Transverse colon (tissue), 4 donors: ENCODE data around the gene SLC4A5.

Source experiments
- CTCF ChIP-seq, 5 experiments: fragments of 200-600 bp in 3 of 5; fragments of 450-650 bp in 2 of 5; sonication (generic) in 3 of 5; IDR thresholded peaks; 1 replicate in 2 of 5; 2 replicates in 3 of 5; pipeline ENCODE4 v1.5.1; 2016 to 2017; ENCODE audit warnings: antibody characterized with exemption in 5 of 5, inconsistent platforms in 3 of 5, mild to moderate bottlenecking in 2 of 5, moderate library complexity in 1 of 5
- EP300 ChIP-seq: sonication (generic); formaldehyde crosslinking; IDR thresholded peaks from one replicate; pipeline ENCODE4 v1.6.1; 2017; ENCODE audit warnings: antibody characterized with exemption, low read depth
- POLR2A ChIP-seq: fragments of 450-650 bp; IDR thresholded peaks from one replicate; pipeline ENCODE4 v1.6.1; 2016; ENCODE audit warnings: antibody characterized with exemption, mild to moderate bottlenecking, moderate library complexity
- POLR2AphosphoS5 ChIP-seq, 3 donors: sonication (generic); formaldehyde crosslinking; IDR thresholded peaks; one replicate each; pipeline ENCODE4 v1.6.1; 2016; ENCODE audit warnings: antibody characterized with exemption in 3 of 3

- TF ChIP-seq CTCF (IDR thresholded peaks at IDR 0.05) (no peak), EP300 (no peak), POLR2AphosphoS5 (IDR thresholded peaks at IDR 0.05) (no peak), POLR2A (no peak)
Observed at GRCh38 chr2:74198023-74198460, 145.2 kb downstream of the SLC4A5 start.
